ENCODE results near the gene CCDC88B.

Gene CCDC88B, protein sequence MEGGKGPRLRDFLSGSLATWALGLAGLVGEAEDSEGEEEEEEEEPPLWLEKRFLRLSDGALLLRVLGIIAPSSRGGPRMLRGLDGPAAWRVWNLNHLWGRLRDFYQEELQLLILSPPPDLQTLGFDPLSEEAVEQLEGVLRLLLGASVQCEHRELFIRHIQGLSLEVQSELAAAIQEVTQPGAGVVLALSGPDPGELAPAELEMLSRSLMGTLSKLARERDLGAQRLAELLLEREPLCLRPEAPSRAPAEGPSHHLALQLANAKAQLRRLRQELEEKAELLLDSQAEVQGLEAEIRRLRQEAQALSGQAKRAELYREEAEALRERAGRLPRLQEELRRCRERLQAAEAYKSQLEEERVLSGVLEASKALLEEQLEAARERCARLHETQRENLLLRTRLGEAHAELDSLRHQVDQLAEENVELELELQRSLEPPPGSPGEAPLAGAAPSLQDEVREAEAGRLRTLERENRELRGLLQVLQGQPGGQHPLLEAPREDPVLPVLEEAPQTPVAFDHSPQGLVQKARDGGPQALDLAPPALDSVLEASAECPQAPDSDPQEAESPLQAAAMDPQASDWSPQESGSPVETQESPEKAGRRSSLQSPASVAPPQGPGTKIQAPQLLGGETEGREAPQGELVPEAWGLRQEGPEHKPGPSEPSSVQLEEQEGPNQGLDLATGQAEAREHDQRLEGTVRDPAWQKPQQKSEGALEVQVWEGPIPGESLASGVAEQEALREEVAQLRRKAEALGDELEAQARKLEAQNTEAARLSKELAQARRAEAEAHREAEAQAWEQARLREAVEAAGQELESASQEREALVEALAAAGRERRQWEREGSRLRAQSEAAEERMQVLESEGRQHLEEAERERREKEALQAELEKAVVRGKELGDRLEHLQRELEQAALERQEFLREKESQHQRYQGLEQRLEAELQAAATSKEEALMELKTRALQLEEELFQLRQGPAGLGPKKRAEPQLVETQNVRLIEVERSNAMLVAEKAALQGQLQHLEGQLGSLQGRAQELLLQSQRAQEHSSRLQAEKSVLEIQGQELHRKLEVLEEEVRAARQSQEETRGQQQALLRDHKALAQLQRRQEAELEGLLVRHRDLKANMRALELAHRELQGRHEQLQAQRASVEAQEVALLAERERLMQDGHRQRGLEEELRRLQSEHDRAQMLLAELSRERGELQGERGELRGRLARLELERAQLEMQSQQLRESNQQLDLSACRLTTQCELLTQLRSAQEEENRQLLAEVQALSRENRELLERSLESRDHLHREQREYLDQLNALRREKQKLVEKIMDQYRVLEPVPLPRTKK (N-terminal part only)

GRCh38 chr11:64339754-64340408 lies at the start of gene CCDC88B:
Gene CCDC88B, plus strand, starts transcription at chr11:64340204. Its CDS starts 63 bp downstream, at chr11:64340267.
- in situ Hi-C loops (cut with HindIII; ENCODE audit: low pct_unique_long_range_greater_than_20kb, low sequenced_read_pairs), result no loop called here
- DNase-seq (ENCODE audit: low read depth in 1 of 2, low spot score in 1 of 2), result no peak
- no peak for TF ChIP-seq JUND (IDR thresholded peaks at IDR 0.05; ENCODE audit: low read depth)

- in situ Hi-C loops (cut with HindIII; ENCODE audit: low pct_unique_long_range_greater_than_20kb, low sequenced_read_pairs), result no loop called here
- TF ChIP-seq JUND (IDR thresholded peaks at IDR 0.05; ENCODE audit: low read depth), result no peak
- no peak for DNase-seq (ENCODE audit: low read depth in 1 of 2, low spot score in 1 of 2)
These were observed 49.4 kb upstream of the CCDC88B start for GRCh38 chr11:64290352-64291261.

- in situ Hi-C loops (cut with HindIII; ENCODE audit: low pct_unique_long_range_greater_than_20kb, low sequenced_read_pairs), result no loop called here
- TF ChIP-seq JUND (IDR thresholded peaks at IDR 0.05; ENCODE audit: low read depth), result no peak
- no peak for DNase-seq (ENCODE audit: low read depth in 1 of 2, low spot score in 1 of 2)
These were observed 48.7 kb upstream of the CCDC88B start, which contains the start of gene KCNK4 for GRCh38 chr11:64291262-64291751. Gene KCNK4, plus strand, starts transcription at chr11:64291302. Its CDS starts 1,717 bp downstream, at chr11:64293019.

DNA sequence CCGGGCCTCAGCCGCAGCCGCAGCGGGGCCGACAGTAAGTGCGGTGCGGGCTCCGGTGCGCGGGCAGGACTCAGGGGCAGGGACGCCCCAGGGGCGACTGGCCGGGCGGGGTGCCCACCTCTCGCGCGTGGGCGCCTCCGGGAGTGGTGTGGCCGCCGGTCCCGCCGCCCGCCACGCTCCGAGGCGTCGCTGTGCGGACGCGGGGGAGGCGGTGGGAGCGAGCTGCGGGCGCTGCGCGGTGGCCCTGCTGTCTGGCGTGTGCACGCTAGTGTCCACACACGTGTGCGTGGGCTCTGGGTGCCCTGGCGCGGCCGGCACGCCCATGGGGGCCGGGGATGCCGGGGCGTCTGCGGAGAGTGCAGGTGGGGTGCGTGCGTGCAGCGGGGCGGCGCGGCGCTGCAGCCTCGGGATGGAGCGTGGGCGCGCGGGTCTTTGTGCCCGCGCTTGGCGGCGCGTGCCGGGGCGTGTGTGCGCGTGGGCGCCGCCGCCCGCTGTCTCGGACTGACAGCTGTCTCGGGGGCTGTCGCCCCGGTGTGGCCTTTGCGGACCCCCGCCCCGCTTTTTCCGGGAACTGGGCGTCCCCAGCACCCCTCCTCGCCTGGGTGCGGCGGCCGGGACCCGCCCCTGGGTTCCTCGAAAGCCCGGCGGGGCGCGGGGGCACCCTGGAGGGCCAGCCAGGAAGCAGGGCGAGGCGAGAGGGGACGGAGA lies 48.1 kb upstream of the CCDC88B start:
- no peak for TF ChIP-seq JUND (IDR thresholded peaks at IDR 0.05; ENCODE audit: low read depth)
- in situ Hi-C loops (cut with HindIII; ENCODE audit: low pct_unique_long_range_greater_than_20kb, low sequenced_read_pairs), result no loop called here
- no peak for DNase-seq (ENCODE audit: low read depth in 1 of 2, low spot score in 1 of 2)

DNA sequence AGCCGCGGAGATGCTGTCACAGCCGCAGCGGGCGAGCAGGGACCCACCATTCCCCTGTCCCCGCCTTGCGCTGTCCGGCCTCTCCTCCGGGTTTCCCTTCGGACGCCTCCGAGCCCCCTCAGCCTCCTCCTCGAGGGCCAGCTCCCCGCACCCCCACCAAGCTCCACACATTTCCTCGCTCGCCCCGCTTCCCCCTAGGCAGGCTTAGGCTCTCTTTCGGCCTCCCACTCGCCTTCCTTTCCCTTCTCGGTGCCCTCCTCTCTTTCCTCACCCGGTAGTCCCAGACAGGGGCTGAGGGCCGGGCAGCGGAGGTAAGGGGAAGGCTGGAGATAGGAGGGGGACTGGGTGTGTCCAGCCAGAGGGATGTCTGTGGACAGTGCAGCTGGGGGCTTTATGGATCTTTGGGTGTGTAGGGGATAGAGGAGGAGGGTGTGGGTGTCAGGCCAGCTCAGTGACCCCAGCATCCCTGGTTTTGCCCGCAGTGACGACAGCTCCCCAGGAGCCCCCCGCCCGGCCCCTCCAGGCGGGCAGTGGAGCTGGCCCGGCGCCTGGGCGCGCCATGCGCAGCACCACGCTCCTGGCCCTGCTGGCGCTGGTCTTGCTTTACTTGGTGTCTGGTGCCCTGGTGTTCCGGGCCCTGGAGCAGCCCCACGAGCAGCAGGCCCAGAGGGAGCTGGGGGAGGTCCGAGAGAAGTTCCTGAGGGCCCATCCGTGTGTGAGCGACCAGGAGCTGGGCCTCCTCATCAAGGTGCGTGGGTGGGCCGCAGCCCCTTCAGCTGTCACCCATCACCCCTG lies 47.3 kb upstream of the CCDC88B start:
- in situ Hi-C loops (cut with HindIII; ENCODE audit: low pct_unique_long_range_greater_than_20kb, low sequenced_read_pairs), result no loop called here
- no peak for DNase-seq (ENCODE audit: low read depth in 1 of 2, low spot score in 1 of 2)
- no peak for TF ChIP-seq JUND (IDR thresholded peaks at IDR 0.05; ENCODE audit: low read depth)

DNA sequence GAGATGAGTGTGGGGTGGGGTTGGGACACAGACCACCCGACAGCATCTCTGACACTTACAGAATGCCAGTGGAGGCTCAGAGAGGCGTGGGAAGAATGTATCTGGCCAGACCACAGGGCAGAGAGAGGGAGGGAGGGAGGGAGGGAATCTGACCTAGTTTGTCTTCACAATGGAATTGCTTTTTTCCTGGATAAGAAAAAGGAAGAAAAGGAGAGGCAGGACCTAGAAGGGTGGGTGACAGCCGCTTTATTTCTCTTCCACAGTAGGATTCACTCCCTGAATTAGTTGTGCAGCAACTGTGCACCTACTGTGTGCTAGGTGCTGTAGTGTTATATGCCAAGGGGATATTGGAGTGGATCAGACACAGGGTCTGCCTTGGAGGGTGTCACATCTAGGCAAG lies 45.2 kb upstream of the CCDC88B start:
- in situ Hi-C loops (cut with HindIII; ENCODE audit: low pct_unique_long_range_greater_than_20kb, low sequenced_read_pairs), result no loop called here
- no peak for TF ChIP-seq JUND (IDR thresholded peaks at IDR 0.05; ENCODE audit: low read depth)
- DNase-seq (ENCODE audit: low read depth in 1 of 2, low spot score in 1 of 2), result no peak

- no peak for TF ChIP-seq JUND (IDR thresholded peaks at IDR 0.05; ENCODE audit: low read depth)
- no peak for DNase-seq (ENCODE audit: low read depth in 1 of 2, low spot score in 1 of 2)
- in situ Hi-C loops (cut with HindIII; ENCODE audit: low pct_unique_long_range_greater_than_20kb, low sequenced_read_pairs), result no loop called here
These were observed 44.2 kb upstream of the CCDC88B start for GRCh38 chr11:64295760-64296159.

GRCh38 chr11:64296236-64296635 lies 43.8 kb upstream of the CCDC88B start:
- DNase-seq (ENCODE audit: low read depth in 1 of 2, low spot score in 1 of 2), result no peak
- in situ Hi-C loops (cut with HindIII; ENCODE audit: low pct_unique_long_range_greater_than_20kb, low sequenced_read_pairs), result no loop called here

DNA sequence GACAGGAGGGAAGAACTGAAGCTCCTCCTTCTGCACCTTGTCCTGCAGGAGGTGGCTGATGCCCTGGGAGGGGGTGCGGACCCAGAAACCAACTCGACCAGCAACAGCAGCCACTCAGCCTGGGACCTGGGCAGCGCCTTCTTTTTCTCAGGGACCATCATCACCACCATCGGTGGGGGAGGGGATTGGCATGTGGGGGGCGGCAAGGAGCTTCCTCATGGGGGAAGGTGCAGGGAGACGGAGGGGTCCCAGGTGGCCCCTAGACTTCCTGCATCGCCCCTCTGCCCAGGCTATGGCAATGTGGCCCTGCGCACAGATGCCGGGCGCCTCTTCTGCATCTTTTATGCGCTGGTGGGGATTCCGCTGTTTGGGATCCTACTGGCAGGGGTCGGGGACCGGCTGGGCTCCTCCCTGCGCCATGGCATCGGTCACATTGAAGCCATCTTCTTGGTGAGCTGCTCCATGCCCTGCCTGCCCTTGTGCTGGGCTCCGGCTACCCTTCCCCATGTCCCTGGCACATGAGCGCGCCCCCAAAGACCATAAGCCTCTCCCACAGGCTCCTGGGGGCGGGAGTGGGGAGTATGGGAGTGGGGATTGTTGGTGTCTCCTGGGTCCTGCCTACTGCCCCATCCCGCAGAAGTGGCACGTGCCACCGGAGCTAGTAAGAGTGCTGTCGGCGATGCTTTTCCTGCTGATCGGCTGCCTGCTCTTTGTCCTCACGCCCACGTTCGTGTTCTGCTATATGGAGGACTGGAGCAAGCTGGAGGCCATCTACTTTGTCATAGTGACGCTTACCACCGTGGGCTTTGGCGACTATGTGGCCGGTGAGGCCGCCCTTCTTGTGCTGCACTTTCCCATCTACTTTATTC lies 42.9 kb upstream of the CCDC88B start:
- no peak for TF ChIP-seq JUND (IDR thresholded peaks at IDR 0.05; ENCODE audit: low read depth)
- DNase-seq (ENCODE audit: low read depth in 1 of 2, low spot score in 1 of 2), result no peak
- in situ Hi-C loops (cut with HindIII; ENCODE audit: low pct_unique_long_range_greater_than_20kb, low sequenced_read_pairs), result no loop called here

More at GRCh38 chr11:64296236-64296635, 43.8 kb upstream of the CCDC88B start:
- TF ChIP-seq JUND (IDR thresholded peaks at IDR 0.05; ENCODE audit: low read depth), result no peak
